ENCODE results near the gene CHST15.

GRCh38 chr10:124005091-124005490 lies 88.3 kb downstream of the CHST15 start:
- TF ChIP-seq CTCF (IDR thresholded peaks at IDR 0.05; ENCODE audit: low read depth, low read length, poor library complexity, severe bottlenecking) (no peak), EZH2phosphoT487 (IDR thresholded peaks at IDR 0.05; ENCODE audit: borderline replicate concordance, low read length) (no peak)
